ENCODE data around the gene PCK1.
A peak's percentile ranks its signal among the peaks of the same experiment; 100 is the strongest.

PCK1 gene

GRCh38 chr20:57576617-57577550, 16.0 kb downstream of the PCK1 start:
- no peak for DNase-seq (ENCODE audit: low read depth)

- DNase-seq (ENCODE audit: low read depth): no peak
These were observed 17.0 kb downstream of the PCK1 start for GRCh38 chr20:57577679-57578475.

GRCh38 chr20:57578476-57579165, 17.7 kb downstream of the PCK1 start:
- DNase-seq (ENCODE audit: low read depth): no peak

- no peak for DNase-seq (ENCODE audit: low read depth)
These were observed 18.5 kb downstream of the PCK1 start for GRCh38 chr20:57579331-57579897.

- no peak for DNase-seq (ENCODE audit: low read depth)
These were observed 19.1 kb downstream of the PCK1 start for GRCh38 chr20:57579898-57580447.

- no peak for DNase-seq (ENCODE audit: low read depth)
These were observed 19.7 kb downstream of the PCK1 start for GRCh38 chr20:57580478-57581201.

- DNase-seq (ENCODE audit: low read depth): peak; percentile 3
These were observed 20.5 kb downstream of the PCK1 start for GRCh38 chr20:57581202-57582028.

- no peak for DNase-seq (ENCODE audit: low read depth)
These were observed 21.1 kb downstream of the PCK1 start for GRCh38 chr20:57582029-57582378.

GRCh38 chr20:57582432-57583288, 21.8 kb downstream of the PCK1 start:
- DNase-seq (ENCODE audit: low read depth): peak; percentile 92

- DNase-seq (ENCODE audit: low read depth): no peak
These were observed 22.7 kb downstream of the PCK1 start for GRCh38 chr20:57583289-57584257.

- no peak for DNase-seq (ENCODE audit: low read depth)
These were observed 24.0 kb downstream of the PCK1 start for GRCh38 chr20:57584768-57585461.

GRCh38 chr20:57585466-57586213, 24.7 kb downstream of the PCK1 start:
- DNase-seq (ENCODE audit: low read depth): no peak

- peak; percentile 4 for DNase-seq (ENCODE audit: low read depth)
These were observed 25.5 kb downstream of the PCK1 start for GRCh38 chr20:57586370-57586793.

GRCh38 chr20:57586943-57587277, 26.0 kb downstream of the PCK1 start:
- no peak for DNase-seq (ENCODE audit: low read depth)

- no peak for DNase-seq (ENCODE audit: low read depth)
These were observed 26.5 kb downstream of the PCK1 start for GRCh38 chr20:57587278-57587988.

- DNase-seq (ENCODE audit: low read depth): no peak
These were observed 27.1 kb downstream of the PCK1 start for GRCh38 chr20:57587989-57588377.

Measured in iris pigment epithelial cell (primary cell).